K562 (cell line): ENCODE results near the gene RAB6B. TPM values are rescaled to one million over a fixed set of nuclear protein-coding genes. Genes with fewer than 3 reads are reported as not detected.

ENCODE experiments used
- ATAC-seq: fragments of 200-7000 bp; cut with Tn5 transposase; 3 replicates; pipeline ENCODE4 v1.9.1; 2020; ENCODE audit warnings: moderate library complexity
- BruUV-seq: library from RNA; stranded (reverse); fragments of 400-500 nt; replicated peaks from 2 replicates; lab custom pipeline; 2021; lab: Mats Ljungman, UMichigan
- CTCF ChIA-PET: fragments of 300-600 bp; formaldehyde crosslinking; extraction: SDS; loops from one replicate; lab custom pipeline; 2021; ENCODE audit warnings: low intra/inter-chr PET ratio; lab: Yijun Ruan, JAX
- POLR2A ChIA-PET: fragments of 300-600, 350-650 bp; sonication (Branson Sonifier 250); formaldehyde crosslinking; extraction: SDS; loops from one replicate; lab custom pipeline; 2021; ENCODE audit warnings: antibody characterized with exemption, inconsistent platforms; lab: Yijun Ruan, JAX
- DNase-seq, 4 experiments: peaks; one replicate each; pipeline versions ENCODE4 v3.0.0 to v3.0.0-alpha.2; 2011 to 2018; ENCODE audit warnings: low spot score in 3 of 4, mixed read lengths in 3 of 4; ENCODE audit errors: extremely low read depth in 1 of 4
- FAIRE-seq: peaks from 2 replicates; lab custom pipeline; 2011; peaks lifted over from hg19 to GRCh38; lab: Jason Lieb, UNC
- H2AFZ ChIP-seq: 2 replicates; pipeline ENCODE4 v1.6.0; 2011; ENCODE audit warnings: low read depth, low read length, control low read depth, inconsistent platforms
- H3K27ac ChIP-seq: fragments of 200-600 bp; 3 replicates; pipeline ENCODE4 v1.8.0; 2011; ENCODE audit warnings: low read depth, mild to moderate bottlenecking, control low read depth, inconsistent platforms, low read length, moderate library complexity, mixed read lengths; ENCODE audit errors: extremely low read depth
- H3K27me3 ChIP-seq, 2 experiments: fragments of 300-600 bp in 1 of 2; 2 replicates in 1 of 2; 3 replicates in 1 of 2; pipeline versions ENCODE4 v1.6.0 to v1.8.0; 2011; ENCODE audit warnings: inconsistent platforms in 2 of 2, low read length in 2 of 2, mild to moderate bottlenecking in 1 of 2, mixed read lengths in 1 of 2, moderate library complexity in 1 of 2; ENCODE audit not compliant: control insufficient read depth in 2 of 2, insufficient read depth in 2 of 2
- H3K36me3 ChIP-seq: fragments of 300-600 bp; 3 replicates; pipeline ENCODE4 v1.8.0; 2011; ENCODE audit warnings: mild to moderate bottlenecking, low read length, inconsistent platforms; ENCODE audit not compliant: control insufficient read depth, insufficient read depth
- H3K4me1 ChIP-seq, 2 experiments: fragments of 200-600 bp in 1 of 2; replicated peaks in 1 of 2; 2 replicates in 1 of 2; 3 replicates in 1 of 2; pipeline versions ENCODE4 v1.5.1 to v1.8.0; 2011; ENCODE audit warnings: inconsistent platforms in 2 of 2, low read length in 2 of 2, mild to moderate bottlenecking in 1 of 2, mixed read lengths in 1 of 2, moderate library complexity in 1 of 2; ENCODE audit not compliant: control insufficient read depth in 2 of 2, insufficient read depth in 2 of 2
- H3K4me2 ChIP-seq: 2 replicates; pipeline ENCODE4 v1.6.1; 2011; ENCODE audit warnings: low read length, control low read depth, inconsistent platforms, mixed read lengths; ENCODE audit not compliant: insufficient read depth
- H3K4me3 ChIP-seq: fragments of 200-600 bp; sonication (generic), shearing (Covaris generic); 2 replicates; pipeline ENCODE4 v1.5.1; 2016; ENCODE audit warnings: control low read depth, inconsistent platforms
- H3K79me2 ChIP-seq: fragments of 200-600 bp; 3 replicates; pipeline ENCODE4 v1.8.0; 2011; ENCODE audit warnings: low read length, inconsistent platforms; ENCODE audit not compliant: control insufficient read depth, insufficient read depth
- H3K9ac ChIP-seq, 2 experiments: 2 replicates each; pipeline versions ENCODE4 v1.6.0 to v1.6.1; 2011; ENCODE audit warnings: low read depth in 2 of 2, low read length in 2 of 2, control low read depth in 1 of 2, inconsistent platforms in 1 of 2, mild to moderate bottlenecking in 1 of 2, mixed read lengths in 1 of 2; ENCODE audit not compliant: insufficient read depth in 1 of 2
- H3K9me1 ChIP-seq: one replicate; pipeline ENCODE4 v1.6.0; 2011; ENCODE audit warnings: inconsistent platforms, mild to moderate bottlenecking, low read length, moderate library complexity; ENCODE audit not compliant: control insufficient read depth, insufficient read depth
- H3K9me3 ChIP-seq: replicated peaks from 2 replicates; pipeline ENCODE4 v1.5.1; 2011; ENCODE audit warnings: low read depth, low read length, inconsistent platforms; ENCODE audit not compliant: control insufficient read depth, insufficient read depth
- H4K20me1 ChIP-seq: replicated peaks from 2 replicates; pipeline ENCODE4 v1.6.1; 2011; ENCODE audit warnings: low read length, inconsistent platforms, mixed read lengths; ENCODE audit not compliant: control insufficient read depth, insufficient read depth
- EGR1 ChIP-seq: fragments of 450-650 bp; conservative IDR thresholded peaks from 2 replicates; pipeline ENCODE4 v1.6.1; 2017; ENCODE audit warnings: mild to moderate bottlenecking
- FOS ChIP-seq: IDR thresholded peaks from 3 replicates; pipeline ENCODE4 v1.6.1; 2011; ENCODE audit not compliant: insufficient read length; ENCODE audit errors: extremely low read depth
- JUND ChIP-seq, 2 experiments: IDR thresholded peaks; 2 replicates in 1 of 2; 3 replicates in 1 of 2; pipeline ENCODE4 v1.6.1; 2011; ENCODE audit warnings: borderline replicate concordance in 2 of 2, low read depth in 2 of 2, low read length in 2 of 2, improper control_type of control experiment in 1 of 2, missing biosample characterization in 1 of 2, missing genetic modification characterization in 1 of 2, missing genetic modification reagents in 1 of 2
- KLF1 ChIP-seq: fragments of 450-650 bp; IDR thresholded peaks from 2 replicates; pipeline ENCODE4 v1.6.1; 2016; ENCODE audit warnings: missing genetic modification characterization, missing compliant biosample characterization
- SMARCA5 ChIP-seq: fragments of 450-650 bp; IDR thresholded peaks from 2 replicates; pipeline ENCODE4 v1.6.1; 2016
- SREBF2 ChIP-seq: sonication (generic); formaldehyde crosslinking; IDR thresholded peaks from 2 replicates; pipeline ENCODE4 v1.4.0; 2020; ENCODE audit warnings: mild to moderate bottlenecking, missing genetic modification reagents
- ZNF764 ChIP-seq: fragments of 250-450 bp; sonication (Bioruptor Pico); IDR thresholded peaks from 2 replicates; pipeline ENCODE4 v1.4.0; 2020; ENCODE audit warnings: low read depth, mild to moderate bottlenecking, moderate library complexity
- WGBS: fragments of 100-300 bp; shearing (Covaris generic); methylation state at CpG from one replicate; pipeline ENCODE4 v1.1.6; 2016; ENCODE audit warnings: low coverage, mixed read lengths; ENCODE audit not compliant: insufficient coverage; ENCODE audit errors: missing lambda C conversion rate; 5-methylcytosine and 5-hydroxymethylcytosine counted together
- in situ Hi-C: fragments of 300-500 bp; cut with MboI; formaldehyde crosslinking; loops from 4 replicates; pipeline ENCODE4 v1.15.0; 2018; ENCODE audit warnings: inconsistent platforms, mixed read lengths
- intact Hi-C: fragments of 100-400 bp; cut with micrococcal nuclease; formaldehyde crosslinking; loops from 2 replicates; pipeline ENCODE4 v1.14.2; 2022
- polyA plus RNA-seq, 8 experiments: library from polyadenylated mRNA; depleted of rRNA in 4 of 8; stranded (reverse) in 5 of 8; unstranded in 3 of 8; fragments of >200 nt; fragmentation: Nextera tagmentation in 2 of 8; fragmentation: Illumina TruSeq in 1 of 8; extraction: Ambion mirVana in 2 of 8; extraction: Trizol in 1 of 8; gene quantifications; 2 replicates each; pipeline versions ENCODE4 v1.2.1 to v1.2.3, GENCODE V29; 2011 to 2014; ENCODE audit warnings: inconsistent platforms in 1 of 8, missing spikeins in 1 of 8
- total RNA-seq, 7 experiments: library from RNA; depleted of rRNA in 6 of 7; stranded (reverse); fragments of >200 nt in 6 of 7; fragmentation: Illumina TruSeq in 2 of 7; extraction: Trizol in 2 of 7; gene quantifications; 2 replicates each; pipeline versions ENCODE4 v1.2.1 to v1.2.3, GENCODE V29; 2011 to 2021; ENCODE audit warnings: low replicate concordance in 1 of 7
- TF ChIP-seq, protein P1 (sequence below): sonication (generic); formaldehyde crosslinking; IDR thresholded peaks from 2 replicates; pipeline ENCODE4 v1.9.0; 2022; ENCODE audit warnings: mild to moderate bottlenecking, missing genetic modification reagents
- TF ChIP-seq, protein P2 (sequence below): fragments of 450-650 bp; IDR thresholded peaks from one replicate; pipeline ENCODE4 v1.6.1; 2018; ENCODE audit warnings: mild to moderate bottlenecking, moderate library complexity; ENCODE audit not compliant: partially characterized antibody
- TF ChIP-seq, protein P3 (sequence below), 2 experiments: IDR thresholded peaks; 2 replicates each; pipeline ENCODE4 v1.6.1; 2012; ENCODE audit warnings: improper control_type of control experiment in 2 of 2, low read depth in 2 of 2, low read length in 2 of 2, borderline replicate concordance in 1 of 2
- TF ChIP-seq, protein P4 (sequence below): sonication (generic); formaldehyde crosslinking; IDR thresholded peaks from 2 replicates; pipeline ENCODE4 v1.8.0; 2023; ENCODE audit warnings: missing genetic modification reagents, mild to moderate bottlenecking, borderline replicate concordance

The RAB6B gene
- total and polyA plus RNA-seq, 9 of the 15 experiments (the other 6 are each of a cell fraction or from before 2014, with no cell fraction given): 0.60 to 18.1 (median 1.5) TPM

DNA sequence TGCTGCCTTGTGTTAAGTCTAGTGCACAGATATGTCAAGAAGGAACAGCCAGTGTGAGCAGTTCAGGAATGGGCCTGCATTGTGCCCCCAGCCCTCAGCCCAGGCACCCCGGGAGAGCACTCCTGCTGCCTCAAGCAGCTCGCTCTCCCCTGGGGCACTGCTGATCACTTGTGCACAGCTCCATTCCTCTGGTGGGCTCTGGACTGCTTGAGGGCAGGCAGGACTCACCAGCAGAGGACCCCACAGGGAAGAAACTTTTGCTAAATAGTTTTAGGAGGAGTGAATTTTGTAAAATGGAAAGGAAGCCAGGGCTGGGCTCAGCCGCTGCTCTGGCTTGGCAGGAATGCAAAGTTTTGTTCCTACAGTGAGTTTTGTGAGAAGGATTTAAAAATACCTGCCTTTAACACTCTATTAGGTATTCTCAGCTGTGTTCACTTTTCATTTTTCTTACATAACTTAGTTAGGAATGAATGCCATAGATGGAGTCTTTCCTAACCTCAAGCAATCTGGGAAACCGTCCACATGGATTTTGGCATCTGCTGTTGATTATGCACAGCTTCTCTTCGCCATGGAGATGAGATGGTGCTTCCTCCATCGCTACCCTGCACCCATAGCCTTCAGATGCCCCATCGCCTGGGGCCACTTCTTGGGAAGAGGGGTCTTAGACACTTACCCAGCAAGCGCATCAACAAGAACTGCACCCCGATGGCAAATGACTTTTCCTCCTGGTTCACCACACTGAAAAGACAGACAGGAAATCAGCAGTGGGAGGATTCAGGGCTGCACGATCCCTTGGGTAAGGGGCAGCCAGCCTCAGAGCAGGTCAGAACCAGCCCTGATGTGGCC is 42.3 kb upstream of the RAB6B start:
- H2AFZ ChIP-seq: no peak overlapping the region
- no TSS peak for BruUV-seq
- DNase-seq: no peak
- no peaks in the 10 kb centered on the region for H3K9me1 ChIP-seq
- no peak overlapping the region for H3K27ac ChIP-seq
- H3K4me3 ChIP-seq: no peak overlapping the region
- no peaks in the 10 kb centered on the region for H3K36me3 ChIP-seq
- H3K4me2 ChIP-seq: no peak overlapping the region
- in situ Hi-C loops (no loop called here), intact Hi-C loops (loop anchor here (10.0 kb wide), 1 partner anchor 367 kb away; no protein-coding TSS in a partner anchor)
- peaks cover 3 to 77% of the 10 kb centered on the region in 2 experiments; a peak in 3 of 5 replicates for H3K27me3 ChIP-seq
- no peaks in the 10 kb centered on the region for H3K9me3 ChIP-seq
- no peaks in the 10 kb centered on the region for H3K79me2 ChIP-seq
- H3K4me1 ChIP-seq: no peaks in the 10 kb centered on the region
- peaks cover 4% of the 10 kb centered on the region for H4K20me1 ChIP-seq
- 0% methylated on average over 9 of the region's 10 CpGs for WGBS
- no peak overlapping the region for H3K9ac ChIP-seq
- FAIRE-seq: no peak
- ATAC-seq: no peak
- CTCF ChIA-PET: no interaction called here
- POLR2A ChIA-PET: no interaction called here
- no peak for TF ChIP-seq FOS
- TF ChIP-seq, protein P1, sequence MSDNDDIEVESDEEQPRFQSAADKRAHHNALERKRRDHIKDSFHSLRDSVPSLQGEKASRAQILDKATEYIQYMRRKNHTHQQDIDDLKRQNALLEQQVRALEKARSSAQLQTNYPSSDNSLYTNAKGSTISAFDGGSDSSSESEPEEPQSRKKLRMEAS (CRISPR knock-in tag): no peak
- TF ChIP-seq, protein P2, sequence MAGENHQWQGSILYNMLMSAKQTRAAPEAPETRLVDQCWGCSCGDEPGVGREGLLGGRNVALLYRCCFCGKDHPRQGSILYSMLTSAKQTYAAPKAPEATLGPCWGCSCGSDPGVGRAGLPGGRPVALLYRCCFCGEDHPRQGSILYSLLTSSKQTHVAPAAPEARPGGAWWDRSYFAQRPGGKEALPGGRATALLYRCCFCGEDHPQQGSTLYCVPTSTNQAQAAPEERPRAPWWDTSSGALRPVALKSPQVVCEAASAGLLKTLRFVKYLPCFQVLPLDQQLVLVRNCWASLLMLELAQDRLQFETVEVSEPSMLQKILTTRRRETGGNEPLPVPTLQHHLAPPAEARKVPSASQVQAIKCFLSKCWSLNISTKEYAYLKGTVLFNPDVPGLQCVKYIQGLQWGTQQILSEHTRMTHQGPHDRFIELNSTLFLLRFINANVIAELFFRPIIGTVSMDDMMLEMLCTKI: no peak
- TF ChIP-seq, protein P3, sequence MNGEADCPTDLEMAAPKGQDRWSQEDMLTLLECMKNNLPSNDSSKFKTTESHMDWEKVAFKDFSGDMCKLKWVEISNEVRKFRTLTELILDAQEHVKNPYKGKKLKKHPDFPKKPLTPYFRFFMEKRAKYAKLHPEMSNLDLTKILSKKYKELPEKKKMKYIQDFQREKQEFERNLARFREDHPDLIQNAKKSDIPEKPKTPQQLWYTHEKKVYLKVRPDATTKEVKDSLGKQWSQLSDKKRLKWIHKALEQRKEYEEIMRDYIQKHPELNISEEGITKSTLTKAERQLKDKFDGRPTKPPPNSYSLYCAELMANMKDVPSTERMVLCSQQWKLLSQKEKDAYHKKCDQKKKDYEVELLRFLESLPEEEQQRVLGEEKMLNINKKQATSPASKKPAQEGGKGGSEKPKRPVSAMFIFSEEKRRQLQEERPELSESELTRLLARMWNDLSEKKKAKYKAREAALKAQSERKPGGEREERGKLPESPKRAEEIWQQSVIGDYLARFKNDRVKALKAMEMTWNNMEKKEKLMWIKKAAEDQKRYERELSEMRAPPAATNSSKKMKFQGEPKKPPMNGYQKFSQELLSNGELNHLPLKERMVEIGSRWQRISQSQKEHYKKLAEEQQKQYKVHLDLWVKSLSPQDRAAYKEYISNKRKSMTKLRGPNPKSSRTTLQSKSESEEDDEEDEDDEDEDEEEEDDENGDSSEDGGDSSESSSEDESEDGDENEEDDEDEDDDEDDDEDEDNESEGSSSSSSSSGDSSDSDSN (IDR thresholded peaks at IDR 0.05; ENCODE audit: borderline replicate concordance in 1 of 2, low read depth in 2 of 2, low read length in 2 of 2): no peak
- no peak for TF ChIP-seq JUND (IDR thresholded peaks at IDR 0.05; ENCODE audit: borderline replicate concordance, low read depth, low read length)
- TF ChIP-seq JUND (tag; IDR thresholded peaks at IDR 0.05; ENCODE audit: borderline replicate concordance, low read depth, low read length): no peak
- no peak for TF ChIP-seq SMARCA5
- TF ChIP-seq, protein P4, sequence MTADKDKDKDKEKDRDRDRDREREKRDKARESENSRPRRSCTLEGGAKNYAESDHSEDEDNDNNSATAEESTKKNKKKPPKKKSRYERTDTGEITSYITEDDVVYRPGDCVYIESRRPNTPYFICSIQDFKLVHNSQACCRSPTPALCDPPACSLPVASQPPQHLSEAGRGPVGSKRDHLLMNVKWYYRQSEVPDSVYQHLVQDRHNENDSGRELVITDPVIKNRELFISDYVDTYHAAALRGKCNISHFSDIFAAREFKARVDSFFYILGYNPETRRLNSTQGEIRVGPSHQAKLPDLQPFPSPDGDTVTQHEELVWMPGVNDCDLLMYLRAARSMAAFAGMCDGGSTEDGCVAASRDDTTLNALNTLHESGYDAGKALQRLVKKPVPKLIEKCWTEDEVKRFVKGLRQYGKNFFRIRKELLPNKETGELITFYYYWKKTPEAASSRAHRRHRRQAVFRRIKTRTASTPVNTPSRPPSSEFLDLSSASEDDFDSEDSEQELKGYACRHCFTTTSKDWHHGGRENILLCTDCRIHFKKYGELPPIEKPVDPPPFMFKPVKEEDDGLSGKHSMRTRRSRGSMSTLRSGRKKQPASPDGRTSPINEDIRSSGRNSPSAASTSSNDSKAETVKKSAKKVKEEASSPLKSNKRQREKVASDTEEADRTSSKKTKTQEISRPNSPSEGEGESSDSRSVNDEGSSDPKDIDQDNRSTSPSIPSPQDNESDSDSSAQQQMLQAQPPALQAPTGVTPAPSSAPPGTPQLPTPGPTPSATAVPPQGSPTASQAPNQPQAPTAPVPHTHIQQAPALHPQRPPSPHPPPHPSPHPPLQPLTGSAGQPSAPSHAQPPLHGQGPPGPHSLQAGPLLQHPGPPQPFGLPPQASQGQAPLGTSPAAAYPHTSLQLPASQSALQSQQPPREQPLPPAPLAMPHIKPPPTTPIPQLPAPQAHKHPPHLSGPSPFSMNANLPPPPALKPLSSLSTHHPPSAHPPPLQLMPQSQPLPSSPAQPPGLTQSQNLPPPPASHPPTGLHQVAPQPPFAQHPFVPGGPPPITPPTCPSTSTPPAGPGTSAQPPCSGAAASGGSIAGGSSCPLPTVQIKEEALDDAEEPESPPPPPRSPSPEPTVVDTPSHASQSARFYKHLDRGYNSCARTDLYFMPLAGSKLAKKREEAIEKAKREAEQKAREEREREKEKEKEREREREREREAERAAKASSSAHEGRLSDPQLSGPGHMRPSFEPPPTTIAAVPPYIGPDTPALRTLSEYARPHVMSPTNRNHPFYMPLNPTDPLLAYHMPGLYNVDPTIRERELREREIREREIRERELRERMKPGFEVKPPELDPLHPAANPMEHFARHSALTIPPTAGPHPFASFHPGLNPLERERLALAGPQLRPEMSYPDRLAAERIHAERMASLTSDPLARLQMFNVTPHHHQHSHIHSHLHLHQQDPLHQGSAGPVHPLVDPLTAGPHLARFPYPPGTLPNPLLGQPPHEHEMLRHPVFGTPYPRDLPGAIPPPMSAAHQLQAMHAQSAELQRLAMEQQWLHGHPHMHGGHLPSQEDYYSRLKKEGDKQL: no peak
- TF ChIP-seq SREBF2 (CRISPR knock-in tag): no peak
- no peak for TF ChIP-seq ZNF764
- TF ChIP-seq EGR1: no peak
- TF ChIP-seq KLF1 (tag): no peak
